GM12878 (cell line): ENCODE data around the gene MARVELD1.

Experiments
- SMC3 ChIP-seq: IDR thresholded peaks from 2 replicates; pipeline ENCODE4 v1.6.1; 2011; ENCODE audit warnings: low read length, improper control_type of control experiment, borderline replicate concordance
- ZNF592 ChIP-seq: fragments of 450-650 bp; IDR thresholded peaks from 2 replicates; pipeline ENCODE4 v1.6.1; 2017; ENCODE audit warnings: mild to moderate bottlenecking, moderate library complexity
- TF ChIP-seq, protein P1 (sequence below): IDR thresholded peaks from 2 replicates; pipeline ENCODE4 v1.6.1; 2012; ENCODE audit warnings: low read length, inconsistent platforms
- TF ChIP-seq, protein P2 (sequence below), 3 experiments: IDR thresholded peaks in 2 of 3; conservative IDR thresholded peaks in 1 of 3; 2 replicates each; pipeline ENCODE4 v1.5.1; 2011; ENCODE audit warnings: low read depth in 3 of 3, low read length in 3 of 3, mild to moderate bottlenecking in 3 of 3, control low read depth in 2 of 3, moderate library complexity in 2 of 3, inconsistent platforms in 1 of 3, mixed read lengths in 1 of 3; ENCODE audit not compliant: control insufficient read depth in 2 of 3, insufficient read depth in 1 of 3; ENCODE audit errors: extremely low read depth in 1 of 3

DNA sequence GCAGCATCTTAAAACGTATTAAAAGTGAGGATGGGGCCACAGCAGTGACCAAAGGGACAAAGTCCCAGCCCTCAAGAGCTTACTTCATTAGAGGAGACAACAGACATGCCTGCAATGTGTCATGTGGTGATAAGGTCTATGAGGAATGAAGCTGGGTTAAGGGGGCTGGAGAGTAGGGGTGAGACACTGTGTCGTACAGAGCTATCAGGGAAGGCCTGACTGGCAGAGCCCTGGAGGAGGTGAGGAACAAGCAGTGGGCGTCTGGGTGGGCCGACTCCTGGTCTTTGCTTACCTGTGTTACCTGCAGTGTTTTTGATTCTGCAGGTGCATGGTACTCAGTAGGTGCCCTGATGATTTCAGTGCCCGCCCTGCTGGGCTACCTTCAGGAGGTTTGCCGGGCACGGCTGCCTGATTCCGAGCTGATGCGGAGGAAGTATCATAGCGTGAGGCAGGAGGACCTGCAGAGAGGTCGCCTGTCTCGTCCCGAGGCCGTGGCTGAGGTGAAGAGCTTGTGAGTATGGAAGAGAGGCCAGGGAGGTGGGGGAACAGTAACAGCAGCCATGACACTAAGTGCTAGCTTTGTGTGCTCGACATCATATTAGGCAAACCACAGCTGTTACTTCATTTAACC, 31.0 kb downstream of the MARVELD1 start:
- TF ChIP-seq, protein P1, sequence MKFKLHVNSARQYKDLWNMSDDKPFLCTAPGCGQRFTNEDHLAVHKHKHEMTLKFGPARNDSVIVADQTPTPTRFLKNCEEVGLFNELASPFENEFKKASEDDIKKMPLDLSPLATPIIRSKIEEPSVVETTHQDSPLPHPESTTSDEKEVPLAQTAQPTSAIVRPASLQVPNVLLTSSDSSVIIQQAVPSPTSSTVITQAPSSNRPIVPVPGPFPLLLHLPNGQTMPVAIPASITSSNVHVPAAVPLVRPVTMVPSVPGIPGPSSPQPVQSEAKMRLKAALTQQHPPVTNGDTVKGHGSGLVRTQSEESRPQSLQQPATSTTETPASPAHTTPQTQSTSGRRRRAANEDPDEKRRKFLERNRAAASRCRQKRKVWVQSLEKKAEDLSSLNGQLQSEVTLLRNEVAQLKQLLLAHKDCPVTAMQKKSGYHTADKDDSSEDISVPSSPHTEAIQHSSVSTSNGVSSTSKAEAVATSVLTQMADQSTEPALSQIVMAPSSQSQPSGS = no peak
- no peak for TF ChIP-seq ZNF592
- no peak for TF ChIP-seq SMC3
- TF ChIP-seq, protein P2, sequence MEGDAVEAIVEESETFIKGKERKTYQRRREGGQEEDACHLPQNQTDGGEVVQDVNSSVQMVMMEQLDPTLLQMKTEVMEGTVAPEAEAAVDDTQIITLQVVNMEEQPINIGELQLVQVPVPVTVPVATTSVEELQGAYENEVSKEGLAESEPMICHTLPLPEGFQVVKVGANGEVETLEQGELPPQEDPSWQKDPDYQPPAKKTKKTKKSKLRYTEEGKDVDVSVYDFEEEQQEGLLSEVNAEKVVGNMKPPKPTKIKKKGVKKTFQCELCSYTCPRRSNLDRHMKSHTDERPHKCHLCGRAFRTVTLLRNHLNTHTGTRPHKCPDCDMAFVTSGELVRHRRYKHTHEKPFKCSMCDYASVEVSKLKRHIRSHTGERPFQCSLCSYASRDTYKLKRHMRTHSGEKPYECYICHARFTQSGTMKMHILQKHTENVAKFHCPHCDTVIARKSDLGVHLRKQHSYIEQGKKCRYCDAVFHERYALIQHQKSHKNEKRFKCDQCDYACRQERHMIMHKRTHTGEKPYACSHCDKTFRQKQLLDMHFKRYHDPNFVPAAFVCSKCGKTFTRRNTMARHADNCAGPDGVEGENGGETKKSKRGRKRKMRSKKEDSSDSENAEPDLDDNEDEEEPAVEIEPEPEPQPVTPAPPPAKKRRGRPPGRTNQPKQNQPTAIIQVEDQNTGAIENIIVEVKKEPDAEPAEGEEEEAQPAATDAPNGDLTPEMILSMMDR (IDR thresholded peaks at IDR 0.05 in 2 of 3, conservative IDR thresholded peaks at IDR 0.05 in 1 of 3; ENCODE audit: control insufficient read depth in 2 of 3, extremely low read depth in 1 of 3, insufficient read depth in 1 of 3, low read depth in 3 of 3, low read length in 3 of 3) = no peak
